ENCODE measurements around the gene OMP.
"Not testable (repeated sequence)": the region's sequence is repeated elsewhere in the genome, so short reads cannot be mapped to it uniquely, and the experiment has no call there.

OMP gene

DNA sequence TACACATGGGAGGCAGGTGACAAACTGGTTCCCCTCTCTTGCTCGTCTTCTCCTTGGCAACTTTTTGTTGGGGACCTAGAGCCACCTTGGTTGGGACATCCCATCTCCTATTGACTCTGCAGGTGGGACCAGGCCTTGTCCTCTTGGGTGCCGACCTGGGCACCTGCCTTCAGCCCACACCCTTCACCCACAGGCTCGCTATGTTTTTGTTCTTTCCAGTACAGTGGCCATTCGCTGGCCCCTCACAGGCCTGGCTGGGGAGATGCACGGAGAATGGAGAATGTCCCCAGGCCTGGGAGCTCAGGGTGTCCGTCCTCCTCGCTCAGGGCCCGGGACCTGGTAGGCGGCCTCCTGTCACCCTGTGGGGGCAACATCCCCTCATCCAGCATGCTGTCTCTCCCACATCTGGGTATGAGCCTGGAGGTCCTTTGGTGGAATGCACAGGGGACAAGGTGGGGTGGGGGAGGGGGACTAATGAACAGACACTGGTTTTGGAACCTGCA lies 14.9 kb upstream of the OMP start:
- no peak for FAIRE-seq

DNA sequence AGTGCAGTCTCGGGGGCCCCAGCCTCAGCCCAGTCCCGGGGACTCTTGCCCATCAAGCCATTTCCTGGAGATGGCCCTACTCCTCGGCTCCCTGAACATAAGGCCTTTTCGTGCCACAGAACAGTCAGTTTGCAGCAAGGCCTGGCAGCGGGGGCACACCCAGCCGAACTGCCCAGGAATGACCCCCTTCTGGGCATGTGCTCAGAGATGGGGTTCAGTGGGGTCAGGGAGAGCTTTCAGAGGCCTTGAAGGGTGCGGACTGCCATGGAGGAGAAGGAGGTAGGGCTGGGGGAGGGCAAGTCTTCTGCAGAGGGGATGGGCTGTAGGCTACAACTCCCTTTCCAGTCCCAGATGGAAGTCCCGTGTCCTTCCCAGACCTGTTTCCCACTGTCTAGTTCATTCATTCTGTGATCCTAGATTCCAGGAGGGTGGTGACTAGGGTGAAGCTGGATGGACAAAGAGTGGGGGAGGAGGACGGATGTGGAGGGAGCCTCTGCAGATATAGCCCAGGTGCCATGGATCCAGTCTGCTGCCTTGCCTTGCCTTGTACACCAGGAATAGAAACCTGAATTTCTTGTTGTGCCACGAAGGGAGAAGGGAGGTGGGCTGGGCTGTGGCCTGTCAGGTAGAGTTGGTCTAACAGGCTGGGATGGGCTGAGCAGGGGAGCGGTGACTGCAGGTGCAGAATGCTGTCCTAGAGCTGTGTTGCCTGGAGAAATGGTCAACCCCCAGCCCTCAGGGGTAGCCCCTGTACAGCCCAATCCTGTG lies 14.2 kb upstream of the OMP start:
- no peak for FAIRE-seq

DNA sequence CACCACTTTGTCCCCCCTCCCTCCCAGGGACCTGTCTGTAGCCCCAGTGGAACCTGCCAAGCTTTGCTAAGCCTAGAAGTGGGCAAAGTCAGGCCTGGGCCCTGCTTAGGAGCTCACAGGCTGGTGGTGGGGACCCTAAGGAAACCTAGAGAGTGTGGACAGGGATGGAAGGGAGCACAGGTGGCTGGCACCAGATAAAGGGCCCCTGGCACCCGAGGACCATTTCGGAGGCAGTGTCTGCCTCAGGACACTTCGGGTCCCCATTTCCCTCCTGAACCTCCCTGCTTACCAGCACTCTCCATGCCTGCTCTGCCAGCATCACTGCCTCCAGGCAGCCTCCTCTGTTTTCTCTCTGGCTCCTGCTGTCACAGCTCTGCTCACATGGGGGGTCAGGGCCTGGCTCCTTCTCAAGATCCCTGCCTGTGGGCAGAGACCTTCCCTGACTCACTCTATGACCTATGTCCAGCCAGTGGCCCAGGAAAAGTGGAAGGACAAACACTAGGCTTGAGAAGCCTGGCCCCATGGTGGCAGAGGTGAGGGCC lies 13.6 kb upstream of the OMP start:
- FAIRE-seq, result no peak

DNA sequence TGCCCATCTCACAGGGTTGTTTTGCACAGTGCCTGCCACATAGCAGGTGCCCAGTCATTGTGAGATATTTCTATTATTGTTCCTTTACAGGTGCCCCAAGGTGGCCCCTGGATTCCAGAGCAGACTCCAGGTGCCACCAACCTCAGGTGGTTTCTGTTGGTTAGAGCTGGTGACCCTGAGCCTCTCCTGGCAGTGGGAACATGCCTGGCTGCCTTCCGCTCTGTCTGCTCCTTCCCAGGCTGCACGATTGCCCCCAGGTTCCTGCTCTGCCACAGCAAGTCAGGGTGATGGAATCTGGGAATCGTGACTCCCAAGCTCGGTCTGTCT lies 12.6 kb upstream of the OMP start:
- FAIRE-seq, result no peak

DNA sequence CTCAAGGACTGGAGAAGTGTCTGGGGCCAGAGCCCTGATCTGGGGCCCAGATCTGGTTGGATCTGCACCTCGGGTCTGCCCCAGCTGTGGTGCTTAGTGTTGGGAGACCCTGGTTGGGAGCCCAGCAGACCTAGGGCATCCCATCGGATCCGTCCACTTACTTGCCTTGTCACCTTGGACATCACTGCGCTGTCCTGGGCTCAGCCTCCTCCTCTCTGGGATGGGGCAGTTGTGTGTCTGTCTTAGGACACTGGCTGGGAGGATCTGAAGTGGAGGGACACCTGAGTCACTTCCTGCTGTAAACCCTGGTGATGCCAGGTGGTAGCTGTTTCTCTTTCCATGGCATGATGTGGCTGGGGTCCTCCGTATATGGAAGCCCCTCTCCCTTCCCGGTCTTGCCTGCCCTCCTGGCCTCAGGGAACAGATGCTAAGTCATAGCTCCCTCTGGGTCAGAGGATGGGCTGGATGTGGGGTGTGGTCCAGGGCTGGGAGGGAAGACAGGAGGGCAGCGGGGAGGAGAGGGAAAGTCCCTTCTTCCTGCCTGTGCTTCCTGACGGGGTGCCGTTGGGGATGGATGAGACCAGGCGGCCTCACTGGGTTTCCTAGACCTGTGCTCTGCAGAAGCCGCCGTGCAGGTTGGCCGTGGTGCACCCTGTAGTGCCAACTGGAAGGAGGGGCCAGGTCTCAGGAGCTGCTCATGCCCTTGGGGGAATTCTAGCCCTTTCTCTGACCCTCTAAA lies 12.1 kb upstream of the OMP start:
- FAIRE-seq, result no peak

DNA sequence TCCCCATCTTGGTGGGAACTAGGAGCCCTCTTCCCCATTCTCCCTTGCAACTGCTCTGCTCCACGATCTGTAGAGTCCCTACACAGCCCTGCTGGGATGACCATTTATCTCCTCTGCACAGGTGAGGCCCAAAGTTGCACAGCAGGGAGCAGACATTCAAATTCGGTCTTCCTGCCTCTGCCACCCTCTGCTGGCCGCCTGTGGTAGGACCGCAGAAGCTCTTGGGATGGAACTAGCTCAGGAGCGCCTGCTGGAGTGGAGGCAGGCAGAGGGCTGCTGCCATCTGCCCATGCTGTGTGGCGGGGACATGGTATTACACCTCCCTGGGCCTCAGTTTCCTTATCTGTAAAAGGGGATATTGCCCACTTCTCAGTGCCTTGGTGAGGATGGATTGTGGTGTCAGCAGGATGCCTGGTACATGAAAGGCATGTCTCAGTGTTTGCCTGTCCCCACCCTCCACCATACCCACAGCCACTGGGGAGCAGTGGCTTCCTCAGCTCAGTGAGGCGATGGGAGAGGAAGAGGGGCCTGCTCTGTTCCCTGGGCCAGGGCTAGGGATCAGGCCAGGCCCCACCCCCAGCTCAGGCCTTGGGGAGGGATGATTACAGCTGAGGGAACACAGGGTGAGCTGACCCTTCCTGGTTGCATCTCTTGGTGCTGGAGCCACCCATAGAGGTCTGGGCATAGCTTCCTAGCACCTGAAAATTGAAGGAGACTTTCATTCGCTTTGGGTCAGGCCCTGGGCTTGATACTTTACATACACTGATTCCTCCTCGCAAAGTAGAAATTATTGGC lies 11.3 kb upstream of the OMP start:
- no peak for FAIRE-seq

DNA sequence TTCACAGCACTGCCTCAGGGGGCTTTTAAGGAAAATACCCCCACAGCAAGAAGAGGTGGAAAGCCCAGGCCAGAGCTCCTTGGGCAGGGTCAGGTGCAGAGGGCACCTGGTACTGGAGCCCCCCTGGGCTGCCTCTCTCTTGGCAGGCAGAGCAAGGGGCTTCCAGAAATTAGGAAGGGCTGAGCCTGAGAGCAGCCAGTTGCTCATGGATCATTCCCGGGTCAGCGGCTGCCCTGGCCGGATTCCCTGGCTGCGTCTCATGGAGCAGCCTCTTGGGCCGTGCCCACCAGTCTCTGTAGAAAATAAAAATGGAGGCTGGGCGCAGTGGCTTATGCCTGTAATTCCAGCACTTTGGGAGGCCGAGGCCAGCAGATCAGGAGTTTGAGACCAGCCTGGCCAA lies 10.3 kb upstream of the OMP start:
- FAIRE-seq, result no peak

DNA sequence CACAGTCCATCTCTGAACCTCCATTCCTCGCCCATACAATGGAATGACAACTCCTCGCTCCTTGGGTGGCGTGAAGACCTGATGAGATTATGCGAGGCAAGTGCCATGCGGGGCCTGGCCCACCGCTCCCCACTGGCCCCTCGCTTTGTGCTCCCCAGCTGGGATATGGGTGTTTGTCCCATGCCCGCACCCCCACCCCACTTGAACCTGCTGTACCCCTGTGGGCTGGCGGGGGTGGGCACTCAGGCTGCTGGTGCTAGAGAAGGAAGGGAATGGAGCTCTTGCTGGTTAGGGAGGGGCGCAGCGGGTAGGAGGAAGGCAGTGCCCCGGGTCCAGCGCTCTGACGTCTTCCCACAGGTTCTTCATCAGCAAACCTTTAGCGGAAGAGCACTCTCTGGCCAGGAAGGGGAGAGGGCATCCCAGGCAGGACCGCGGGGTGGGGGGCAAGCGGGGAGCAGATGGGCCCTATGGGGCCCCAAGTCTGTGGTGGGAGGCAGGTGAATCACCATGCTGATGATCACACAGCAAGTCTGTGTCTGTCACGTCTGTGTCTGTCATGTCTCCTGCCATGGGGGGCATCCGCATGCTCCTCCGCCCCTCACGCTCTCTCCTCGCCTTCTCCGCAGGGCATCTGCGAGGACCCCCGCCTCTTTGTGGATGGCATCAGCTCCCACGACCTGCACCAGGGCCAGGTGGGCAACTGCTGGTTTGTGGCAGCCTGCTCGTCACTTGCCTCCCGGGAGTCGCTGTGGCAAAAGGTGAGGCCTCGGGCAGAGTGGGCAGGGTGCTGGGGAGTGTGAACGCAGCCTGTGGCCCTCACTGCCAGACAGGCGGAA lies 9.4 kb upstream of the OMP start:
- no peak for FAIRE-seq

DNA sequence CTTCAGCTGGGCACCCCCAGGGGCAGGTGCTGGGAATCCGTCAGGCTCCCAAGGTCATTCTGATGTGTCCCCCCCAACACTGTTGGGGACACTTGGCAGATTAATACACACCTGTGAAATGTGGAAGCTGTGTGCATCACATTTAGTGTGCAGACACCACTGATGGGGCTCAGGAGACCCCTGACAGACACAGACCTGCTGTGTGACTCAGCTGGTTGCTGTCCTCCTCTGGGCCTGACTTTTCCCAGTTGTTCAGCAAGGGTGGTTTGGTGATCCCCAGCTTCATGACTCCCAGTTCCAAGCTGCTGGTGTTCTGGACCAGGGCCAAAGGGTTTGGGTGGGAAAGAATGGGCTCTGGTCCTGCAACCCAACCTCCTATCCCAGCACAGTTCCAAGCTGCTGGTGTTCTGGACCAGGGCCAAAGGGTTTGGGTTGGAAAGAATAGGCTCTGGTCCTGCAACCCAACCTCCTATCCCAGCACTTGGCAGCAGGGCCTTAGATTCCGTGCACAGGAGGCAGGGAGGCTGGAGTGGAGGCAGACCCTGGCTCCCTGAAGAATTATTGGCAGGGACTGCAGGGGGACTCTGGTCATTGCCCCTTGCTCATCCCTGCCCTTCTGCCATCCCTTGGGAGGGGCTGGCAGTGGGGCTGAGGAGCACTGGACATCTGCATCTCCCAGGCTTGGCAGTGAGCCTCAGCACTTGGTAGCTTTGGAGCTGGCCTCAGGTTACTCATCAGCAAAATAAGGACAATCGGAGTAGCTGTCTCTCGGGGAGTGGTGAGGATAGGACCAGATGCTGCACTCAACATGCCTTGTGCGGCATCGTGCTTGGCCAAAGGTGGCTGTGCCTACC lies 8.4 kb upstream of the OMP start:
- no peak for FAIRE-seq

DNA sequence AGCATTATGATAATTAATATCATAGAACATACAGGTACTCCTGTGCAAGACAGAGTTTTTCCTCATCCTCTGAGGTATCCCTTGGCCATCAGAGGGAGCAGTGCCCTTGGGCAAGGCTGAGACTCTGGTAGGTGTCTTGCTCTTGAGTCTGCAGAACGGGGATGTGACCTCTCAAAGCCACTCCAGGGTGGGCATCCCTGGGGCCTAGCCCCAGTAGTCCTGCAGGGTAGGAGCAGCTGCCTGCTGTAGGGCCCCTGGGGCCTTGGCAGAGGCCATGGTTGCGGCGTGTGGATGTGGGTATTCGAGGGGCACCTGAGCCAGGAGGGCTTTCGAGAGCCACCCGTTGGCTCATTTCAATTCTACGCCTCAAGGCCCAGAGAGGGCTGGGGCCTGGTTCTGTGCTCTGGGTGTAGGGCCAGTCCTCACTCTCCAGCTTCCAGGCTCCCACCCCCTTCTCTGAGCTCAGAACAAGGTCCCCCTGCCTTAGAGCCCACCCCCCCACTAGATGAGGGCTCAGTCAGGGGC lies 7.7 kb upstream of the OMP start:
- FAIRE-seq, result no peak

DNA sequence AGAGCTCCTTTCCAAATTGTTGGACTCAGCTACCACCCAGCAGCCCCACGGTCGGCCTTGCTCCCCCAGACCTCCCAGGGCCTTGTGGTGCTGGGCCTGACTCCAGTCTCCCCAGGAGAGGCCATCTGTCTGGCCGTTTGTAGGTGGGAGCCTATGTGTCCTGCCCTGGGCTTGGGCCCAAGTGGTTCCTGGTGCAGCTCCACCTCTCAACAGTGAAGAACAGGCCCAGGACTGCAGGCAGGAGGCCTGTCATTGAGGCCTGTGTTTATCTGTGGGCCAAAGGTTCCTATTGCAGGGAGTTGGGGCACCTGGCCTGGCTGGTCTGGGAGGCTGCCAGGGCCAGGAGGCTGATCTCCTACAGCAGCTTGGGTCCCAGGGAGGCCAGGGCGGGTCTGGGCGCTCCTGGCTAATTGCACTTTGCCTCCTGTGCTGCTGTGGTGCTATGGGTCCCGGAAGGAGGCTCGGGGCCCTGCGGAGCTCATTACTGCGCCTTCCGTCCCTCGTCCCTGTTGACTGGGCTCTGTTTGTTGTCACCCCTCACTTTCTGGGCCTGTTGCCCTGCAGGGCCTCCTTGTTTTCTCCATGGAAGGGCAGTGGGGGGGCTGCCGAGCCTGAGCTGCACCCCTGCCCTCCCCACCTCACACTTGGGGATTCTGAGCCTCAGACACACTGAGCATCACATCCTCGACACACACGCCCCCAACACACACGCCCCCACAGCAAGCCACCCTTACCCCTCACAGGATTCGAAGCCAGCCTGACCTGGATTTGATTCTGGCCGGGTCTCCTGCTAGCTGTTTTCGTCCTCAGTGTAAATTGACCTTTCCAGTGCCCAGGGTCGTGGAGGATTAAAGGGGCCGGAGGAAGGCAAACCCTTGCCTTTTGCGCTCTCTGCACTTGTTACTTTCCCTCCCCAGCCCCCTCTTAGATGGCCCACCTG lies 6.8 kb upstream of the OMP start:
- no peak for FAIRE-seq

DNA sequence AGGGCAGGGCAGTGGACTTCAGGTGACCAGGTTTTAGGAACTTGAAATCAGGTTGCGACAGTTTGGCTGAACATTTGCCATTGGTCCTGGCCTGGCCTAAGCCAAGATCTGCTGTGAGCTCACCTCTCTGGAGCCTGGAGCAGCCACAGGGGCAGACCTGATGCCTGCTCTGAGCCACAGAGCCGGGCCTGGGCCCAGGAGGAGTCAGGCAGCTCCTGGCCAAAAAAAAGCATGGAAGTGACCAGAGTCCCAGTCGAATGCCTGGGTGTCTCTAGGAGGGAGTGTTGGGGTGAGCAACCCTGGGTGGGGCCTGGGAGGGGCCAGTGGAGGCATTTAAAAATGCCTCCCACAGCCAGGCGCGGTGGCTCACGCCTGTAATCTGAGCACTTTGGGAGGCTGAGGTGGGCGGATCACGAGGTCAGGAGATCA lies 6.0 kb upstream of the OMP start:
- FAIRE-seq, result no peak

DNA sequence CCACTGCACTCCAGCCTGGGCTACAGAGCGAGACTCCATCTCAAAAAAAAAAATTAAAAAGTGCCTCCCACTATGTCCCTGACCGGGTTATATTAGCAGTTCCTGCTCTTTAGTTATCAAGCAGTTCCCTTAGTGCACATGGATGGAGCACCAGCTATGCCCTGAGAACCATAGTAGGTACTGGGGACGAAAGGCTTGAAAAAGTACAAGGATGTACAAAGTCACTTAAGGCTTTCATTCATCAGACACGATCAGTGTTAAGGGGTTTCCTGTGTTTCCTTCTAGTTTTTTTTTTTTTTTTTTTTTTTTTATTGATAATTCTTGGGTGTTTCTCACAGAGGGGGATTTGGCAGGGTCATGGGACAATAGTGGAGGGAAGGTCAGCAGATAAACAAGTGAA lies 5.5 kb upstream of the OMP start:
- FAIRE-seq, result not testable (repeated sequence)

DNA sequence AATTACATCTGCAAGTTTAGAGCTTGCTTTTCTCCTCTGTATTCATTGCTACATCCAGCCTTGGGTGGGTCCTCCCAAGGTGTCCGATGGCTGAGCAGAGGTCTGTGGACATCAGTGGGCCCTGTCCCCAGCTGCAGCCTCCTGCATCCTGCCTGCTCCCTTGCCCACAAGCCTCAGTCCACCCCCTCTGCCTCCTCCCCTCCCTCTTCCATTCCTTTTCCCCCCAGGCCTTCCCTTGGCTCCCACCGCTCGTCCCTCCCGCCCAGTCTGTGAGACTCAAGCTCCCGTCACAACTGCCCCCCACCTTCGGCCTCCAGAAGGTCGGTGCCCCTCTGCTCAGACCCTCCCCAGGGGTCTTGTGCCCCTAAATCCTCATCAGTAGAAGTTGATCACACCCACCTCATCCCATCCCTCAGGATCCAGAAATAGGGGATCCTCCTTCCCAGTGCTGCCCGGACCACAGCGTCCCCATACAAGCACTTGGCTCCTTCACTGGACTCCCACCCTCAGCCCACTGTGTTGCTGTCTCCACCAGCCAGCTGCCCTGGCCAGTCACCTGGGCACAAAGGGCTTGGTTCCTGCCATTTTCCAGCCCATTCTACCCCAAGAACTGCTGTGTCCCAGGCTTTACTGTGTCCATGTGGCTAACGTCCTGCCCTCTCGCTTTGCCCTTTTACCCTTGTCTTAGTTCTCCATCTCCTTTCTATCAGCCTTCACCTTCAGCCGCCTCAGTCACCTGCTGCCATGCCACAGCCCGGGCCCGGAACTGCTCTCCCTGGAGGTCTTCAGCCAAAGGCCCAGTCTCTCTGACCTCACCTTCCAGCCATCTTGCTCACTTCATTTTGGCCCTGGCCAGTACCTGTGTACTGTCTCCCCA lies 2.2 kb upstream of the OMP start:
- no peak for FAIRE-seq

DNA sequence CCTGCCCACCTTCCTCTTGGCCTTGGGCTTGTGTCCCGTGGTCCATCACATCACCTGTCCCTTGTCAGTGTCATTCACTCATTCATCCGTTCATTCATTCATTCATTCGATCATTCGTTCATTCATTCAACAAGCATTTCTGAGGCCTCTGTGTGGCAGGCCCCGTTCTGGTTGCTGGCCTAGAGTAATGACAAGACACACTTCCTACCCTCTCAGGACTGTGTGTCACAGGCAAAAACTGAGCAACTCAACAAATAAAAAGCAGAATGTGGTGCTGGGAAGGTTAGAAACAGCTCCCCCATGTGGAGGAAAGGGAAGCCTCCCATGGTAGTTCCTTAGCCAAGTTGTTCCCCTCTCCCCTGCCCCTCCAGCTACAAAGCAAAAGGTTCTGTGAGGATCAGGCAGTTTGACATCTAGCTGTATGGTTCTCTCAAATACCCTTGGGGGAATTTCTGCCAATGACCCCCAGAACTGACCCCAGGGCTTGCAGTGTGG lies 1.6 kb upstream of the OMP start:
- no peak for FAIRE-seq

DNA sequence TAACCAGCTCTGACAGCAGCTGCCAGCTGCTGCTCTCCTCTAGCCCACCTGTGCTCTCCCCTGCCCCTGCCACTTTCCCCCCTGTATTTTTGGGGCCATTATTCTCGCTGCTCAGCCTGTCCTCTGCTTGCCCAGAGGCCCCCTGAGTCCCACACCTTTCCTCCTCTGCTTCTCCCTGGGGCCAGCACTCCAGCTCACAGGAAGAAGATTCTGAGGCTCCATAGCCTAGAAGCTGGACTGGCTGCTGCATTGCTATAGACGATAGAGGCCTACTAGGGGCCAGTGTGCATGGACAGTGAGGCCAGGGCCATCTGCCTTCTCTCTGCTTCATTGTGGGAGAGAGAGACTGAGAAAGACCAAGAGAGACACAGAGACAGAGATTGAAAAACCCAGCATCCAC lies 679 bp downstream of the OMP start:
- no peak for FAIRE-seq

DNA sequence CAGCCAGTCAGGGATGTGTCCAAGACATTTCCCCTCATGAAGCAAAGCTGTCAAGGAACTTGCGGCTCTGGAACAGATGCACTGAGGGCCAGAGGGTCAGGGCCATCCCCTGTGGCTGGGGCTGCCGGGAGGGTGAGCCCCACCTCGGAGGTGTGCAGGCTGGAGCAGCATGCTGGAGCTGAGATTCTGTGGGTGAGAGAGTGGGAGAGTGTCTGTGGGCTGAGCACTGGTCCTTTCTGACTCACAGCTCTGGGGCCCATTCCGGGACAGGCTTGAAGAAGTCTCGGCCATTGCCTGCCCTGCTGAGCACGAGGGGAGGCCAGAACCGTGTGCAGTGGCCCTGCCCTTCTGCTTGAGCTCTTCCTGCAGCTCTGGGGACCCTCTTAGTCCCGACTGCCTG lies 2.1 kb downstream of the OMP start:
- FAIRE-seq, result no peak

DNA sequence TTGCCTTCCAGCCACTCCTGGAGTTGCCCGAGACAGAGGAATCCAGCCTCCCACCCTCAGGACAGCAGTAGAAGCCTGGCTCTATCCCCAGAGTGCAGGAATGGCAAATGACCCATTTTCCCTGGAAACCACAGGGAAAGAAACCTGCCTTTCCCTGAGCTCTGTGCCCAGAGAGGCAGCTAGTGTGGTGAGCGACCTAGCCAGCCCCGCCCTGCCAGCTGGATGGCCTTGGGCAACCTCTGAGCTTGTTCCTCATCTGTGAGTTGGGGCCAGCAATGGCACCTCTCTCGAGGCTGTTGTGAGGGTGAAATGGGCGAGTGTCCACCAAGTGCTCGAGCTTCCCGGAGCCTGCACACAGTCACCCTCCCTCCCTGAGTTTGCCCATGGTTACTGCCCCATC lies 3.7 kb downstream of the OMP start:
- FAIRE-seq, result no peak

DNA sequence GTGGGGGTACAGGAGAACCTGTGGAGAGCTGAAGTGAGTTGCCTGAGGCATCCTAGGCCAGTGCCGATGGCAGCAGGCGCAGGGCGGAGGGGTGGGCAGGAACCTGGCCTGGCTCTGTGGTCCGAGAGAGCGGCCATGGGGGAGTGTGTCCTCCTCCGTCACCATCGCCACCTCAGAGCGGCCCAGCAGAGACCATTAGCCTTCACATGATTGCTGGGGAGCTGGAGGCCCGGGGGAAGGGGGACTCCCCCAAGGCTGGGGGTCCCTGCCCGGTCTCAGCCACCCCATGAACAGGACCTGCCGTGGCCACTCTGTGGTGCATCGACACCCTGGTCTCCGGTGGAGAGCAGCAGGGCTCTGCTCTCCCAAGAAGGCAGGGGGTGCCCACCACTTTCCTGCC lies 4.1 kb downstream of the OMP start:
- no peak for FAIRE-seq

Data from endometrium (tissue), 2 donors.